ENCODE data around the gene ALDH1A3.
A peak's percentile ranks its signal among the peaks of the same experiment; 100 is the strongest.

Gene ALDH1A3

GRCh38 chr15:100918034-100918689 is 38.5 kb downstream of the ALDH1A3 start:
- DNase-seq = peak; percentile 14 to 79 (median 60)
- intact Hi-C loops (cut with DNase I) = loop anchor here (10.0 kb wide), 1 partner anchor 87 kb away; no protein-coding TSS in a partner anchor

DNA sequence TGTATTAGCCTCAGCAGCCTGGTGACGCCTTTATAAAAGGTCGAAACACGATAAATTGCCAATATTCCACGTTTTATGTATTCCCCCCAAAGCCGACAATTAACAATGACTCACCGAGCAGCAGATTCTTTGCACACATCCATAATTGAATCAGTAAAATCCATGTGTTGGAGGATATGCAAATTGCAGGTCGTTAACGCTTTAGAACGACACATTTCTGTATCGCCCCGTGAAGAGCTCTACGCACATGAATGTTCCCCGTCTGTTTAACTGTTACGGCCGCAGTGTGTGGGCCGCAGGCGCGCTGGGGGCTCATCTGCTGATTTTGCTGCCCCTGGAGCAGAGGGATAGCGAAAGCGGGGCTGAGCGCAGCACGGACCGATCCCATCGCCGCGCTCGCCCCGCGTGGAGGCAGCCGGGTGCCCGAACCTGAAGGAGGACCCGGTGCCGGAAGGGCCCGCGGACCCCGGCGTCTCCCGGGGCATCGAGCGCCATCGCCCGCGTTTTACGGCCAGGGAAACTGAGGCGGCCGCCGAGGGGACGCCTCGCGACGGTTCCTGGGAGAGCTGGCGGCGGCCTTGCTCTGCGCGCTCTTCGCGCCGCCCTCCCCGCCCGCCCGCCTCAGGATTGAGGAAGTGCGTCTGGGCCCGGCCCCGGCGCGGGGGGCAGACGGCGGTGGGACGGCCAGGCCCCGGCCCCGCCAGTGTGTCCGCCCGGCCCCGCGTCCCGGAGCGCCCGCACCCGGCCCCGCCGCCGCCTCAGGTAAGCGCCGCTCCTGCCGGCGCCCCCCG is 39.3 kb downstream of the ALDH1A3 start, which contains the start of gene LRRK1:
LRRK1 (plus strand) TSS at position 668 of the 791 bp plus-strand sequence. CDS start 5,276 bp downstream, outside the sequence.
- intact Hi-C loops (cut with DNase I) = loop anchor here (10.0 kb wide), 1 partner anchor 86 kb away; no protein-coding TSS in a partner anchor
- peak in 6 of 42 donors; percentile 6 to 35 (median 26) for DNase-seq

- intact Hi-C loops (cut with DNase I) = loop anchor here (10.0 kb wide), 1 partner anchor 85 kb away; no protein-coding TSS in a partner anchor
- DNase-seq = peak in 1 of 42 donors; percentile 13
Measured at GRCh38 chr15:100919481-100920405, 40.1 kb downstream of the ALDH1A3 start.

DNA sequence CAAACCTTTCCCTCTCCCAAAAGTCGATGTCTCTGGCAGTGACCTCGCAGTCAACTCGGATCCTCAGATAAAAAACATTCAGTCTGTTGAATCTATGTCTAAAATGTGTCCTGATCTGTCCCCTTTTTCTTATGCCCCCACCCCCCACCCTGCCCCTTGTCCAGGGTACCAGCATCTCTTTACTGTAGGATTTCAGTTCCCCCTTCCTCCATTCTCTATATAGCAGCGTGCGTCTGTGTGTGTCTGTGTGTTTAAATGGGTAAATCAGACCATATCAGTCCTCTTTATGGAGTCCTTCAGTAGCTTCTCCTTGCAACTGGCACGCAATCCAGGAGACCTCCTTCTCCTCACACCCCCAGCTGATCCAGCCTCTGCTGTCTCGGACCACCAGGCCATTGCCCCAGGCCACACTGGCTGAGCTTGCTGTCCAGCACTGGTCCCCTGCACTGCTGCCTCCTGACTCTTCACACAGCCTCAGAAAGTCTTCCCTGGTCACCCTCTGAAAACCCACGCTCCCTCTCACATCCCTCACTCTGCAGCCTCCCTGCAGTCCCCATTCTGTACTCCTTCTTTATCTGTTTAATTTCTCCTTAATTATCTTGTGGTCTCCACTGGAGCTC is 41.0 kb downstream of the ALDH1A3 start:
- intact Hi-C loops (cut with DNase I) = no loop called here
- DNase-seq = no peak

- intact Hi-C loops (cut with DNase I) = no loop called here
- DNase-seq = no peak
Measured at GRCh38 chr15:100922192-100923040, 42.8 kb downstream of the ALDH1A3 start.

- intact Hi-C loops (cut with DNase I) = no loop called here
- DNase-seq = no peak
Measured at GRCh38 chr15:100923076-100923475, 43.4 kb downstream of the ALDH1A3 start.

GRCh38 chr15:100923902-100924301 is 44.3 kb downstream of the ALDH1A3 start:
- intact Hi-C loops (cut with DNase I) = no loop called here
- DNase-seq = no peak

DNA sequence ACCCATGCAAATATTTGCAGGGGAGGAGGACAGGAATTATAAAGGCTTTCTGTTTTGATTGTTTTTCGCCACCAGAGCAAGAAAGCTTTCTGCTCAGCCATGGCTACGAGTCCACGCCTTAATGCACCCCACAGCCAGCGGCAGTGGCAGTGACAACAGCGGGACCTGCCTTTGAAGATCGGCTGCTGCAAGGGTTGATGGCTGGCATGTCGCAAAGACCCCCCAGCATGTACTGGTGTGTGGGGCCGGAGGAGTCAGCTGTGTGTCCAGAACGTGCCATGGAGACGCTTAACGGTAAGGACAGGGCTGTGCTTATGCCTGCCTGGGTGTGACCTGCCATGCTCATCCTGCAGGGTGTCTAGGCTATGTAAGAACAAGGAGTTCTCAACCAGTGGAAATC is 44.8 kb downstream of the ALDH1A3 start:
- intact Hi-C loops (cut with DNase I) = no loop called here
- DNase-seq = peak in 1 of 42 donors; percentile 24

DNA sequence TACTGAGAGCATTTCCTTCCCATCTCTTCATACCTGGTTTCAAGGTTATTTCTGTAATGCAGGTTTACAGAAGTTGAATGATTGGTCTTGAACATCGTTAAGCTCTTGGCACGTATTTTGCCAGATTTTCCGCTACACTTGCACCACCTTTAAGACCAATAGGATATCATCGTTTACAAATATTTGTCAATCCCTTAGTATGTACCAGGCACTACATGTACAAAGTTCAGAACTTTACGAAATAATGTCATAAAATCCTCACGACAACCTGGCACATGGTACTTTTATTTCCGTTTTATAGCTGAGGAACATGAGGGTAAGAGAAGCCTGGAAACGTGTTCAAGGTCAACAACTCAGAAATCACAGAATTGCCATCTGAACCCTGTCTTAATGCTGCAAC is 45.8 kb downstream of the ALDH1A3 start:
- peak in 1 of 42 donors; percentile 7 for DNase-seq
- intact Hi-C loops (cut with DNase I) = no loop called here

DNA sequence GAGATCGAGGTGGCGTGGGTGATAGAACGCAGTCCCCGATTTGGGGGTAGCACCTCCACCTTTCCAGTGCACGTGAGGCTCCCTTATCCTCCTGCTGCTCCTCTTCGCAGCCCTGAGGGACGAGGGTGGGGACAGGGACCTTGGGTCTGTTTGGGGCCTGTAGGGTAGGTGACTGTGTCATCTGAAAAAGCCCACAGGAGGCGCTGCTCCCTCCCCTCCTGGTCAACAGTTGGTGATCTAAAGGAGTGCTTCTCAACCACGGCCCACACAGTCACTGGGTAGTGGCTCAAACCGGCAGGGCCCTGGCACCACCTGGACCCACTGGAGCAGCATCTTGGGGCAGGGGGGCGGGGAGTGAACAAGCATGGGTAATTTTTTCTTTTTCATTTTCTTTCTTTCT is 46.6 kb downstream of the ALDH1A3 start:
- peak in 1 of 42 donors; percentile 32 for DNase-seq
- intact Hi-C loops (cut with DNase I) = no loop called here

DNA sequence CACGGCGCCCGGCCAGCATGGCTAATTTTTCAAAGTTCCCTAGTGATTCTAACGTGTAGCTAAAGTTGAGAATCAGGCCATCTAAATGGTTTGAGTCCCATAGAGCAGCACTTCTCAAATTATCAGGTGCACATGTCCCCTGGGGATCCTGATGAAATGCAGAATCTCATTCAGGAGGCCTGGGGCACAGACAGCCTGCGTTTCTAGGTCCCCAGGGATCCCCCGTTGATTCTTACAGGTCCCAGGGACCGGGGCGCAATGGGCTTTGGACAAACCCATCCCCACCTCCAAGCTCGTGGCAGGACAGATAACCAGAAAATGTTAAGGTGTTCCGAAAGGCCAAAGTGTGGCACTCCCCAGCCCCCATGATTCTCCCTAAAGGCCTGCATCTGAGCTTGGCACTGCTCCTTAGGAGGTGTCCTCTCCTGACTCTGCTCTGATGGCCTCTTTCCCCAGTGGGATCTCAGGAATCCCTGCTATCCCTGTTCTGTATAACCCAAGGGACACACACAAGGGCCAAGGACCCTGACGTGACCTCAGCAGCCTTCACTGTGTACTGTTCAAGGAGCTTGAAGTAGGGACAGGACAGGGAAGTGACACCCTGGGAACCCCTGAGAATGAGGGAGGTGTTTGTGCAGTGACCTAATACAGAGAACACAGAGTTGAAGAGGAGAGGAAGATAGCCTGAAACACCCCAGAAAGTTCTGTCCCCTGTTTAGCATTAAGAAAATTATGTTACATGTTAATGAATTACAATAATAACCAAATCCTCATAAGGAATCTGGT is 47.5 kb downstream of the ALDH1A3 start:
- intact Hi-C loops (cut with DNase I) = no loop called here
- DNase-seq = peak in 1 of 42 donors; percentile 4

DNA sequence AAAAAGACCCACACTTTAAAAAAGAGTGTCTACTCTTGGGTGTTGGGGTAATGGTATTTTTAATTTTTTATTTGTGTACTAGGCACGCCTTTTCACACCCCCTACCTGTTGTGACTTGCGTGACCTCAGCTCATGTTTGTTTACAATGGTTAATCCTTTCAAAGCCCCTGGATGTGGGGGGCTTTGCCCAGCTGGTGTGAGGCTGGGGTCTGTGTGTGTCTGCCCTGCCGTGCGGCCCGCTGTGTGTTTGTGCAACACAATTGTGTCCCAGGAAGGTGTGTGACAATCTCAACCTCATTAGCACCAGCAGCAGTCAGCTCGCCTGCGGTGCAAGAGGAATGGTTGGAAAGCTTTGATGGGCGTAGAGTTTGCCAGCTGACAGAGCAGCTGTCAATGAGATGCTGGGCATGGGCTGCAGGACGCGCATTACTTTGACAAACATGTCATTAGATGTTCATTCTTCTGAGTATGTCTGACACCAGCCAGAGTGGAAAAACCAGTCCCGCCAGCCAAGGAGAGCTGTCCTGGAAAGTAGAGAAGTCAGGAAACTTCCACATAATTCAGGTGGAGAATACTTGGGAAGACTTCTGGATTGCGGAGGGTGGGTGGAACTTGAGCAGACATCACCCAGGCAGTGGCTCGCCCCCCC is 49.1 kb downstream of the ALDH1A3 start:
- DNase-seq = no peak
- intact Hi-C loops (cut with DNase I) = no loop called here

DNA sequence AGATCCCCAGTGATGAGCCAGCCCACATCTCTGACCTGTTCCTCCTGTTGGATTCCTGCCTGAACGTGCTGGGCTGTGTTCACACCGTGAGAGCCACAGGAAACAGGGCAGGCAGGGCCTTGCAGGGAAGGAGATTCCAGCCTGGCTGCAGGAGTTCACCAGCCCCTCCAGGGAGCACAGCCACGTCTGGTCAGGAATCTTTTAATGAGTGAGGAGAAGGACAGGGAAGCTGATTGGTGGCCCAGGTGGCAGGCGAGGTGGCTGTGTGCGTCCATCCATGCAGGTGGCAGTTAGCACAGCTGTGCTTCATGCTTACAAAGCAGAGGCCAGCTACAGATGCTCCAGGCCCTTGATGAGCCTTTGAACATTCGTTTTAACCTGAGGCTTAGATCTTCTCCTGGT is 50.0 kb downstream of the ALDH1A3 start:
- intact Hi-C loops (cut with DNase I) = no loop called here
- DNase-seq = no peak

GRCh38 chr15:100930306-100930848 is 50.7 kb downstream of the ALDH1A3 start:
- intact Hi-C loops (cut with DNase I) = no loop called here
- no peak for DNase-seq

DNA sequence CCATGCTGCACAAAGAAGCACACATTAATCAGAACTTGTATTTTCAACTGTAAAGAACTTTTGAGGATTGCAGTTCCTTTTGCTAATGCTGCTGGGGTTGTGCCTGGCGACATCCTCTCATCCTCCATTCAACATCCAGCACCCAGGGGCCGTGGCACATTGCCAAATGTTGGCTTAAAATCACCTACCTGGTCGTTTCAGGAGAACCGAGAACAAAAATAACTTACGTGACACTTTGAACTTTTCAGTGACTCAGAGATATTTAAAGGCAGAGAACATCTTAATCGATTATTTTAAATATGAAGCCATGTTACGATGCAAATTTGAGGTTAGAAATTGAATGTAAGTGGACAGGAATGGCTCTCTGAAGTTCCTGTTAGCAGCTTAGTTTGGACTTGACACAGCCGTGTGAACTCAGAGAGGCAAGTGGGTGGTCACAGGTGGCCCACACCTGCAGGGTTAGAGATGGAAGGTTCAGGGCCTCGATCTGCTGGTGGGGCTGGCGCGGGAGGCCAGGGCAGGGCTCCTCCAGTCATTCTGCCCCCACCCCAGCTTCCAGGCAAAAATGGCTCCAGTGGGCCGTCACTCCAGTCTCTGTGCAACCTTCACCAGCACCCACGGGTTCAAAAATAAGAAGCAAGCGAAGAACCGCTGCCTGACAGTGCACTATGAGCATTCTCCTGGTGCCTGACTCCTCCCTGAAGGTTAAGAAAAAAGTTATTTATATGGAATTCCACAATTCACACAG is 51.7 kb downstream of the ALDH1A3 start:
- intact Hi-C loops (cut with DNase I) = no loop called here
- no peak for DNase-seq
